Myocyte (in vitro differentiated cells): ENCODE measurements around the gene ANTXR1. TPM values are rescaled to one million over a fixed set of nuclear protein-coding genes. Genes with fewer than 3 reads are reported as not detected.

Source experiments
- DNase-seq: peaks from one replicate; pipeline ENCODE4 v3.0.0-alpha.2; 2012; ENCODE audit warnings: low read depth
- polyA plus RNA-seq: library from polyadenylated mRNA; unstranded; fragments of >200 nt; gene quantifications from one replicate; pipeline ENCODE4 v1.2.1, GENCODE V29; 2012; ENCODE audit warnings: missing spikeins
- total RNA-seq: library from RNA; depleted of rRNA; stranded (reverse); fragments of >200 nt; gene quantifications from 2 replicates; pipeline ENCODE4 v1.2.3, GENCODE V29; 2014

The ANTXR1 gene
- total RNA-seq = 91.9 and 94.7 TPM in 2 replicates
- 432 TPM for polyA plus RNA-seq

GRCh38 chr2:69013142-69013839, at the start of gene ANTXR1:
ANTXR1 (plus strand) TSS chr2:69013179; CDS start chr2:69013500, 321 bp downstream.
- DNase-seq = peak; percentile 92

DNA sequence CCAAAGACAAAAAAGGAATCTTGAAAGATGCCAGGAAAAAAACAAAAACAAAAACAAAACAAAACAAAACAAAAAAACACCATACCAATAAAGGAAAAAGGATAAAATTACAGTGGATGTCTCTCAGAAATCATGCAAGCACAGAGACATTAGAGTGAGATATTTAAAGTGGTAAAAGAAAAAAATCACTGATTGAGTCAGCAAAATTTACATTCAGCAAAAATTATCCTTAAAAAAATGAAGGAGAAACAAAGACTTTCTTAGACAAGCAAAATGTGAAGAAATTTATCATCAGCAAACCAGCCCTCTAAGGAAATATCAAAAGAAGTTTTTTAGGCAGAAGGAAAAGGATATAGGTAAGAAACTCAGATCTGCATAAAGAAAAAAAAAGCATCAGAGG, 48.7 kb upstream of the ANTXR1 start:
- DNase-seq = no peak

- no peak for DNase-seq
Measured at GRCh38 chr2:68968221-68968620, 44.8 kb upstream of the ANTXR1 start.

DNA sequence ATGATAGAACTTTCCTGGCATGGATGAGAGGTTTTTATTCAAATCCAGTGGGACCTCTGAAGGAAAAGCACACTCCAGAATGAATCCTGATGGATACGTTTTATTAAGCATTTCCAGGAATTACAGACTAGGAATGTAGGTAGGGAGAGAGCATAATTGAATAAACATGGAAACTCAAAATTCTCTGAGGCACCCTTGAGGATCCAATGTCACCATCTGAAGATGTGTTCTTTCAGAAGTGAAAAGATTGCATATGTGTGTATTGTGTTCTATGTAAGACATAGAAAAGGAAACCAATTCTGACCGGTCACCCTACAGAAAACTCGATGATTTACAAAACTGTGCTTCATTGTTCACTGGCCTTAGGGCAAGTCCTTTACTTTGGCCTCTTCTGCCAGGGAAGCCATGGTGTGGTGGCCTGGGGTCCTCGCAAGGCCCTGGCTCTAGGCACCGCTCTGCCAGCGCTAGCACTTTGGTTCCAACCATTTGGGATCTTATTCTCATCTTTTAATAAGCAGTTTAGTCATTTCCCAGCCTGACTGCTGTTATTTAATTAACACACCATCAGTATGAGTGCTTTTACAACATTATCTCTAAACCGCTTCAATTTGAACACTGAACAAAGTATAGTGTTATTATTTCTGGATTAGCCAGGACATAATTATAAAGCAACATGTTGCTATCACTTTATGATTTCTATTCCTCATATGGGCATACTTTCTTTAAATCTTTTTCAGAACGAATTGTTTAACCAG, 43.1 kb upstream of the ANTXR1 start:
- no peak for DNase-seq

GRCh38 chr2:68970566-68971265, 42.3 kb upstream of the ANTXR1 start:
- no peak for DNase-seq

- DNase-seq = peak; percentile 74
Measured at GRCh38 chr2:68971591-68972231, 41.3 kb upstream of the ANTXR1 start.

DNA sequence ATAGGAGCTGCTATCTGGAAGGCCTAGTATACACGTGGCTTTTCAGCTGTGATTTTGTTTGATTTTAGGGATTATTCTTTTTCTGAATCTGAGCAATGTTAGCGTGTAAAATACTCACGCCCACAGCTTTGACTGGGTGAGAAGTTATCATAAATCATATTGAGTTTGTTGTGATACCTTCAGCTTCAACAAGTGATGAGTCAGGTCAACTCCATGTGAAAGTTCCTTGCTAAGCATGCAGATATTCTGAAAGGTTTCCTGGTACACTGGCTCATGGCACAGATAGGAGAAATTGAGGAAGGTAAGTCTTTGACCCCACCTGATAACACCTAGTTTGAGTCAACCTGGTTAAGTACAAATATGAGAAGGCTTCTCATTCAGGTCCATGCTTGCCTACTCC, 38.7 kb upstream of the ANTXR1 start, which contains the start of gene GKN1:
TSS of gene GKN1 (plus strand) at position 386 of the 400 bp plus-strand sequence. CDS start 42 bp downstream, outside the sequence.
- DNase-seq = no peak

DNA sequence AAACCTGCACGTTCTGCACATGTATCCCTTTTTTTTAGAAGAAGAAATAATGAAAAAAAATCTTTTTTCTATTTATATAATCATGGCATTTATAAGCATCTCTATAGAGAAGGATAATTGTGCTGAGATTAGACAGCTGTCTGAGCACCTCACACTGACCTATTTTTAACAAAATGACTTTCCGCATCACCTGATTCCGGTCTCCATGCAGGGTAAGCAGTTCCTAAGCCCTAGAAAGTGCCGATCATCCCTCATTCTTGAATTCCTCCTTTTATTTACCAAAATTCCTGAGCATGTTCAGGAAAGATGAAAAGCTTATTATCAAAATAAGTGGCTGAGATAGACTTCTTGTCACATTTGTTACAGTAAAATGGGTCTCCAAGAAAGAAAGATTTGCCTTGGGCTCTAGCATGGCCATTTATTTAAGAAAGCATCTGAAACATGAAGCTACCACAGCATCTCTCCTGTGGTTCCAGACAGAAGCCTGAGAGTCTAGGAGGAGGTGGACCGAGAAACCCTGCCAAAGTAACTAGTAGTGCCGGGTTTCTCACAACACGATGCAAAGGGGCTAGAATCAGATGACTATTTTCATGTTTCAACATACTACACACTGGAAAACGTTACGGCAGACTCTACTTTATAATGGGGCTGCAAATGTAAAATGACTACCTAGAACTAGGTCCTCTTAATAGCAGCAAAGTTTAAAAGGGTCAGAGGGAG, 37.9 kb upstream of the ANTXR1 start:
- DNase-seq = peak; percentile 28

- DNase-seq = no peak
Measured at GRCh38 chr2:68975844-68976243, 37.1 kb upstream of the ANTXR1 start.

- no peak for DNase-seq
Measured at GRCh38 chr2:68977453-68977852, 35.5 kb upstream of the ANTXR1 start.

GRCh38 chr2:68978098-68978497, 34.9 kb upstream of the ANTXR1 start:
- no peak for DNase-seq

DNA sequence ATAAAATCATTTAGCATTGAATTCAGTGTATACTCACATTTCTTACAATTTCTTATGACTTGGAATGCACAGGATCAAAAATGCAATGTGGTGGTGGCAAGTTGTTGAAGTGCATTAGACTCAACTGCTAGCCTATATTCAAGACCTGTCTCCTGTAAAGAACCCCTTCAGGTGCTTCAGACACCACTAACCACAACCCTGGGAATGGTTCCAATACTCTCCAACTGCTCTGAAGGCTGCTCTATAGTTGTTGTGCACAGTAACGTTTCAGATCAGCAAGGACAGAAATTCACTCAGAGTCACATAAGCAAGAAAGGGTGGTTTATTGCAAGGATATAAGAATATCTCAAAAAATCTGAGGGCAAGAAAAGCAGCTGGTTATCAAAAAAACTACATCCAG, 32.0 kb upstream of the ANTXR1 start:
- no peak for DNase-seq

DNA sequence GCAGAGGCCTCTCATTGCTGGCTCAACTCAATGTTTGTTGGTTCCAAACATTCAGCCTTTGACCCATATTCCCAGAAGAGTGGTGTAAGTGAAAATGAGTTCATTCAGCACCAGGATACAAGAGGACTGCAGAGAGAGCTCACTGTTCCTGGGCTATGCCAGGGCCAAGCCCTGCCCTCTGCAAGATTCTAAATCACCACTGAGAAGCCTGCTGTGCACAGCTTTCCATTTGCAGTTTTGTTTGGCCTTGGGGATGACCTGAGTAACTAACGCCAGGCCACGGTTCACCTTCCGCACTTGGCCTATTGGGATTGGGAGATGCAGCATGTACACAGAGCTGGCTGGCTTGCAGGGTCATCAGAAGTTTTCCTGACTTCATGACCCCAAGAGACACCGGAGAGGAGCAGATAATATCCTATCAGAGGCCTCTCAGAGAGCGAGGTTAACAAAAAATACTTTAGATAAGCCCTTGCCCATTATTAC, 25.9 kb upstream of the ANTXR1 start:
- DNase-seq = no peak

DNA sequence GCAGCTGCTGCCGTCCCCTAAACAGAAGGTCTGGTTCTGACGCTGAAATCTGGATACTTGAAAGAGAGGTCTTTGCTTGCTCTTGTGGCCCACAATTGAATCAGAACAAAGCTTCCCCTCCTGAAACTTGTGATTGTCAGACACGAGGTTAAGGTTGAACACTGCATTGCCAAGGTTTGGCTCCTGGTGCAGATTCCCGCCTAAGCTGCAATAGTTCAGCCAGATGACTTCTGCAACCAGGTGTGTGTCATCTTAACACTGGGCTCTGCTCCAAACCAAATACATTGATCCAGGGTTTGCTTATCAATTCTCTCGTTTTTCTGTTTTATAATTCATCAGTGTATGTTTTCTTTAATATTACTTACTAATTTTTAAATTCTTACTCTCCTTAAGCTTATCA, 23.9 kb upstream of the ANTXR1 start:
- no peak for DNase-seq

DNA sequence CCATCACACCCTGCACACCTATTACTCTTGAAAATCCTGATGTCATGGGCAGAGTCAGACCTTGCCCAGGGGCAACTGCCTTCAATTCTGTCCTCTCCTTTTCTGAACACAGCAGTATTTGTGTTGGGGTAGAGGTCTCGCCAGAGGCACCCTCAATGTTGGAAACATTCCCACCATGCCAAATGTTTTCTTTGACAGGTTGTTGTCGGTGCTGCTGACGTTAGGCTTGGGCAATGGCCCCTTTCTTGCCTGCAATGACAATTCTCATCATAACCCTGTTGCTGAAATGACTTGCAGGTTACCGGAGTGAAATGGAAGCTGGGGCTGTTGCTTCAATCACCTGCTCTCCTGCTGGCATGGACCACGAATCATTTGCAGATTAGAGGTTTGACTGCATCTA, 20.6 kb upstream of the ANTXR1 start:
- no peak for DNase-seq

GRCh38 chr2:68992933-68993332, 20.0 kb upstream of the ANTXR1 start:
- peak; percentile 86 for DNase-seq

- DNase-seq = no peak
Measured at GRCh38 chr2:68993660-68994059, 19.3 kb upstream of the ANTXR1 start.

GRCh38 chr2:68994864-68995263, 18.1 kb upstream of the ANTXR1 start:
- DNase-seq = peak; percentile 98

DNA sequence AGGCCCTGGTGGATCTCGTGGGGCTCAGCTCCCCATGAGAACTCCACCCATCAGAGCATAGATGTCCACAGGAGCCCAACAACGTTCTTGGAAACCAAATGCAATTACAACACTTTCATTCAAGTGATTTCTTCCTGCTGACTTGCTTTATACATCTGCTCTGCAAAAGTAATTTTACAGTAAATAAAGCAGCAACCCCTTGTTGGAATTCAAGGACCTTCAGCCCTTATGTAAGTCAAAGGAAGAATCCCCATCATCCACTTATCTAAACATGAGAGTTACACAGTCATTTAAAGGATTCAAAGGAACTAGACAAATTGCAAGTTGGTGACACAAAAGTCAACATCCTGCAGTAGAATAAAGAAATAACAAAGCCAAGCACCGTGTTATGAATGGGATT, 17.1 kb upstream of the ANTXR1 start:
- DNase-seq = no peak

DNA sequence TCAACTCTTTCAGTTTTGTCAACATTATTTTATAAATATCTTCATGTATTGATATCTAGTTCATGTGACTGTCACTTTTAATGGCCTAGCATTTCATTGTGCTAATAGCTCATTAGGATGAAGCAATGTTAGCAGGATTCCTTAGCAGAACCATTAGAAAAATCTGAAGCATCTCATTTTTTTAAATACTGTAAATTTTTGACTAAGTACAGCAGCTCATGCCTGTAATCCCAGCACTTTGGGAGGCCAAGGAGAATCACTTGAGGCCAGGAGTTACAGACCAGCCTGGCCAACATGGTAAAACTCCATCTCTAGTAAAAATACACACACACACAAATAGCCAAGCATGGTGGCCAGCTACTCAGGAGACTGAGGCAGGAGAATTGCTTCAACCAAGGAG, 15.6 kb upstream of the ANTXR1 start:
- no peak for DNase-seq

DNA sequence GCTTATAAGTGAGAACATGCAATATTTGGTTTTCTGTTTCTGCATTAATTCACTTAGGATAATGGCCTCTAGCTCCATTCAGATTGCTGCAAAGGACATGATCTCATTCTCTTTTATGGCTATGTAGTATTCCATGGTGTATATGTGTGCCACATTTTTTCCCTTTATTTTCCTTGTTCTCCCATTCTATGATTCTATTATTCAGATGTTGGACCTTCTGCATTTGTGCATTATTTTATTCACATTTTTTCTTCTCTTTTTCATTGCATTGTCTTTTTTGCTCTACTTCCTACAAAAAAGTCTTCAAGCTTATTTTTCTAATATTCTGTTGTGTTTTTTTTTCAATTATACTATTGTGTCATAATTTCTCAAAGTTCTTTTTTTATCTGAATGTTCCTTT, 11.1 kb upstream of the ANTXR1 start:
- no peak for DNase-seq
